MM.1S (cell line): Measurements from ENCODE around the gene GALNTL6.

Experiments used
- DNase-seq: peaks from one replicate; pipeline ENCODE4 v3.0.0-alpha.2; 2015
- H2AFZ ChIP-seq: fragments of 300-600 bp; sonication (generic); 2 replicates; pipeline ENCODE4 v1.6.0; 2016; ENCODE audit warnings: antibody characterized with exemption, low read length
- H3F3A ChIP-seq: fragments of 300-600 bp; sonication (generic); 2 replicates; pipeline ENCODE4 v1.6.1; 2016; ENCODE audit warnings: mild to moderate bottlenecking, antibody characterized with exemption, low read length, moderate library complexity, mixed read lengths; ENCODE audit not compliant: insufficient read depth
- H3K27ac ChIP-seq: fragments of 300-600 bp; sonication (generic); 2 replicates; pipeline ENCODE4 v1.5.1; 2016; ENCODE audit warnings: mild to moderate bottlenecking, low read length
- H3K27me3 ChIP-seq: fragments of 300-600 bp; sonication (generic); replicated peaks from 2 replicates; pipeline ENCODE4 v1.6.0; 2016; ENCODE audit warnings: low read length; ENCODE audit not compliant: insufficient read depth
- H3K36me3 ChIP-seq: fragments of 300-600 bp; sonication (generic); replicated peaks from 2 replicates; pipeline ENCODE4 v1.6.1; 2016; ENCODE audit warnings: mild to moderate bottlenecking, low read length, mixed read lengths; ENCODE audit not compliant: insufficient read depth
- H3K4me1 ChIP-seq: fragments of 300-600 bp; sonication (generic); 2 replicates; pipeline ENCODE4 v1.6.1; 2016; ENCODE audit warnings: low read length, mixed read lengths
- H3K4me2 ChIP-seq: fragments of 300-600 bp; sonication (generic); 2 replicates; pipeline ENCODE4 v1.6.0; 2016; ENCODE audit warnings: low read depth, low read length
- H3K4me3 ChIP-seq: fragments of 300-600 bp; sonication (generic); 2 replicates; pipeline ENCODE4 v1.5.1; 2016; ENCODE audit warnings: low read length, mixed read lengths
- H3K79me2 ChIP-seq: fragments of 300-600 bp; sonication (generic); 2 replicates; pipeline ENCODE4 v1.6.1; 2016; ENCODE audit warnings: mixed run types, low read length, mixed read lengths
- H3K9ac ChIP-seq: fragments of 300-600 bp; sonication (generic); 2 replicates; pipeline ENCODE4 v1.6.1; 2016; ENCODE audit warnings: low read length, mixed read lengths
- H3K9me2 ChIP-seq: fragments of 300-600 bp; sonication (generic); replicated peaks from 2 replicates; pipeline ENCODE4 v1.6.1; 2016; ENCODE audit warnings: mild to moderate bottlenecking, low read length, mixed read lengths; ENCODE audit not compliant: insufficient read depth
- H3K9me3 ChIP-seq: fragments of 300-600 bp; sonication (generic); replicated peaks from 2 replicates; pipeline ENCODE4 v1.6.1; 2016; ENCODE audit warnings: mild to moderate bottlenecking, low read length, mixed read lengths; ENCODE audit not compliant: insufficient read depth
- H4K20me1 ChIP-seq: fragments of 300-600 bp; sonication (generic); 2 replicates; pipeline ENCODE4 v1.6.1; 2016; ENCODE audit warnings: mild to moderate bottlenecking, low read length, moderate library complexity, mixed read lengths; ENCODE audit not compliant: insufficient read depth
- EZH2 ChIP-seq: fragments of 300-600 bp; sonication (generic); optimal IDR thresholded peaks from 2 replicates; pipeline ENCODE3; 2017; ENCODE audit warnings: low read depth, mild to moderate bottlenecking, antibody characterized with exemption, low read length, mixed read lengths
- EZH2phosphoT487 ChIP-seq: fragments of 300-600 bp; sonication (generic); IDR thresholded peaks from 2 replicates; pipeline ENCODE4 v1.6.1; 2018; ENCODE audit warnings: antibody characterized with exemption, low read length
- TF ChIP-seq, protein P1 (sequence below): fragments of 300-600 bp; sonication (generic); IDR thresholded peaks from 2 replicates; pipeline ENCODE4 v1.5.1; 2016; ENCODE audit warnings: antibody characterized with exemption, low read length, mixed read lengths

Gene GALNTL6

DNA sequence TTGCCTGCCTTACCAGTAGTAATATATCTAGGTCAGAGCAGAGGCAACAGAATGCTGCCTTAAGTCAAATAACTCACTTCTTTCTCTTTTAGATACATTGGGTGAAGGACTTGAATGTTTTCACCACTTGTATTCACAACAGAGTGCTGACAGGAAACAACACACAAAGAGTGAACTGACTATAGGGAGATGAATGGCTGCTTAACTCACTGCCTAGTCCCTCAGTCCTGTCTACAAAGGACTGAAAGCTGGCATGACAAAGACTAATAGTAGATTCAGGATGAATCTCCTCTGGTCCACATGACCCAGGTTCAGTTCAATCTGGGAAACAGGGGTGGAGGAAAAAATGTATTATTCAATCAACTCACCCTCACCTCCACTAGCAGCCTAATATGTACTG lies 134.2 kb downstream of the GALNTL6 start:
- TF ChIP-seq EZH2phosphoT487 (no peak), EZH2 (no peak)
- TF ChIP-seq, protein P1, sequence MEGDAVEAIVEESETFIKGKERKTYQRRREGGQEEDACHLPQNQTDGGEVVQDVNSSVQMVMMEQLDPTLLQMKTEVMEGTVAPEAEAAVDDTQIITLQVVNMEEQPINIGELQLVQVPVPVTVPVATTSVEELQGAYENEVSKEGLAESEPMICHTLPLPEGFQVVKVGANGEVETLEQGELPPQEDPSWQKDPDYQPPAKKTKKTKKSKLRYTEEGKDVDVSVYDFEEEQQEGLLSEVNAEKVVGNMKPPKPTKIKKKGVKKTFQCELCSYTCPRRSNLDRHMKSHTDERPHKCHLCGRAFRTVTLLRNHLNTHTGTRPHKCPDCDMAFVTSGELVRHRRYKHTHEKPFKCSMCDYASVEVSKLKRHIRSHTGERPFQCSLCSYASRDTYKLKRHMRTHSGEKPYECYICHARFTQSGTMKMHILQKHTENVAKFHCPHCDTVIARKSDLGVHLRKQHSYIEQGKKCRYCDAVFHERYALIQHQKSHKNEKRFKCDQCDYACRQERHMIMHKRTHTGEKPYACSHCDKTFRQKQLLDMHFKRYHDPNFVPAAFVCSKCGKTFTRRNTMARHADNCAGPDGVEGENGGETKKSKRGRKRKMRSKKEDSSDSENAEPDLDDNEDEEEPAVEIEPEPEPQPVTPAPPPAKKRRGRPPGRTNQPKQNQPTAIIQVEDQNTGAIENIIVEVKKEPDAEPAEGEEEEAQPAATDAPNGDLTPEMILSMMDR: no peak
- H3K9me3 ChIP-seq: no peaks in the 10 kb centered on the region
- H3K4me3 ChIP-seq: no peak overlapping the region
- DNase-seq: no peak
- H3K9ac ChIP-seq: no peak overlapping the region
- H3K36me3 ChIP-seq: no peaks in the 10 kb centered on the region
- H3K4me1 ChIP-seq: no peaks in the 10 kb centered on the region
- H3F3A ChIP-seq: no peaks in the 10 kb centered on the region
- no peak overlapping the region for H3K4me2 ChIP-seq
- H3K79me2 ChIP-seq: no peaks in the 10 kb centered on the region
- no peaks in the 10 kb centered on the region for H3K27me3 ChIP-seq
- no peak overlapping the region for H2AFZ ChIP-seq
- no peak overlapping the region for H3K27ac ChIP-seq
- H3K9me2 ChIP-seq: no peaks in the 10 kb centered on the region
- no peaks in the 10 kb centered on the region for H4K20me1 ChIP-seq

DNA sequence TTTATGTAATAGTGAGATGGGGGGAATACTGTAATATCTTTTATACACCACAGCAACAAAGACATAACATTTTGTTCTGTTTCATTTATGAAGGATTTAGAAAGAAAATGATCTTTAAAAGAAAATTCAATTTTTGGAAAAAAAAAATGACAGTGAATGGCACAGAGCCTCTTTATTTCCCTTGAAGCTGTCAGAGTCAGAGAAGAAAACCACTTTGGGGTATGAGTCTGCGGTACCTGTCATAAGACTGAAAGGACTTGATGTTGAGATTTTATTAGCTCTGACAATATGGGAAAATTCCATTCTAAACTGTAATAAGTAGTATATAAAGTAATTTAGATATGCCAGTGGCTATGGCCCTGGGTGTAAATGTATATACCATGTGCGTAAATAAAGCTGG lies 134.8 kb downstream of the GALNTL6 start:
- Histone ChIP-seq H3F3A (no peaks in the 10 kb centered on the region), H2AFZ (no peak overlapping the region), H3K4me3 (no peak overlapping the region), H3K9ac (no peak overlapping the region), H3K27ac (no peak overlapping the region), H3K4me2 (no peak overlapping the region), H4K20me1 (no peaks in the 10 kb centered on the region), H3K9me3 (no peaks in the 10 kb centered on the region), H3K79me2 (no peaks in the 10 kb centered on the region), H3K9me2 (no peaks in the 10 kb centered on the region), H3K36me3 (no peaks in the 10 kb centered on the region), H3K4me1 (no peaks in the 10 kb centered on the region), H3K27me3 (no peaks in the 10 kb centered on the region)
- TF ChIP-seq EZH2phosphoT487 (no peak), EZH2 (no peak)
- TF ChIP-seq, protein P1: no peak
- DNase-seq: no peak

DNA sequence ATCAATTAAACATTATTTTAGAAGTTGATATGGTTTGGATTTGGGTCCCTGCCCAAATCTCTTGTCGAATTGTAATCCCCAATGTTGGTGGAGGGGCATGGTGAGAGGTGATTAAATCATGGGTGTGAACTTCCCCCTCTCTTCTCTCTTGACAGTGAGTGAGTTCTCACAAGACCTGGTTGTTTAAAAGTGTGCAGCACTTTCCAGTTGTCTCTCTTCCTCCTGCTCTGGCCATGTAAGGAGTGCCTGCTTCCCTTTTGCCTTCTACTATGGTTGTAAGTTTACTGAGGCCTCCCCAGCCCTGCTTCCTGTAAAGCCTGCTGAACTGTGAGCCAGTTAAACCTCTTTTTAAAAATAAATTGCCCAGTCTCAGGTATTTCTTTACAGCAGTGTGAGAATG lies 141.4 kb downstream of the GALNTL6 start:
- Histone ChIP-seq H3K79me2 (no peaks in the 10 kb centered on the region), H3K27ac (no peak overlapping the region), H3K4me3 (no peak overlapping the region), H2AFZ (no peak overlapping the region), H3K9me2 (no peaks in the 10 kb centered on the region), H3F3A (no peaks in the 10 kb centered on the region), H3K4me1 (no peaks in the 10 kb centered on the region), H4K20me1 (no peaks in the 10 kb centered on the region), H3K27me3 (no peaks in the 10 kb centered on the region), H3K4me2 (no peak overlapping the region), H3K9ac (no peak overlapping the region), H3K36me3 (no peaks in the 10 kb centered on the region), H3K9me3 (no peaks in the 10 kb centered on the region)
- no peak for DNase-seq
- no peak for TF ChIP-seq EZH2phosphoT487
- TF ChIP-seq, protein P1: no peak
- TF ChIP-seq EZH2: no peak

DNA sequence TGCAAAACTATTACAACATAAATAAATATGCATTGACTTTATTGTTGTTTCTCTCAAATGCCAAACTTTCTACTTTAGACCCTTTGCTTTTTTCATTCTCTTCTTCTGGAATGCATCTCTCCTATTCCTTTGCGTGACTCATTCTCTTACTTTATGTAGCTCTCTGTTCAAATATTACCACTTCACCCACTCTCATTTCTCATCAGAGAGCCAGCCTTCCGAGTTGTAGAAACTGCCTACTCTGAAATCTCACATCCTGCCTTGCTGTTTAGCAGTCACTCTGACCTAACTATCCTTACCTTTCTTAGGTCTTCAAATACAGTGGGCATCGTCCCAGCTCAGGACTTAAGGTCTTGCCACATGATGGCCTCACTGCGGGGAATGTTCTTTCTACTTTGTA lies 143.5 kb downstream of the GALNTL6 start:
- no peak overlapping the region for H3K27ac ChIP-seq
- H3K79me2 ChIP-seq: no peaks in the 10 kb centered on the region
- H3K9me2 ChIP-seq: no peaks in the 10 kb centered on the region
- no peaks in the 10 kb centered on the region for H3K4me1 ChIP-seq
- H3K9me3 ChIP-seq: no peaks in the 10 kb centered on the region
- no peaks in the 10 kb centered on the region for H3K36me3 ChIP-seq
- no peaks in the 10 kb centered on the region for H3F3A ChIP-seq
- H3K9ac ChIP-seq: no peak overlapping the region
- TF ChIP-seq EZH2: no peak
- TF ChIP-seq, protein P1: no peak
- TF ChIP-seq EZH2phosphoT487: no peak
- no peak for DNase-seq
- H3K4me2 ChIP-seq: no peak overlapping the region
- H3K27me3 ChIP-seq: no peaks in the 10 kb centered on the region
- no peak overlapping the region for H2AFZ ChIP-seq
- H4K20me1 ChIP-seq: no peaks in the 10 kb centered on the region
- no peak overlapping the region for H3K4me3 ChIP-seq
